Peyer's patch (tissue), 4 donors: Measurements from ENCODE around the gene VPS8.

Experiments
- CTCF ChIP-seq, 6 experiments: fragments of 450-650 bp in 4 of 6; fragments of 200-600 bp in 2 of 6; sonication (generic) in 1 of 6; IDR thresholded peaks; one replicate each; pipeline ENCODE4 v1.5.1; 2017 to 2019; ENCODE audit warnings: antibody characterized with exemption in 6 of 6, mild to moderate bottlenecking in 3 of 6, moderate library complexity in 1 of 6
- POLR2A ChIP-seq, 2 donors: fragments of 450-650 bp; IDR thresholded peaks; one replicate each; pipeline ENCODE4 v1.5.1; 2017; ENCODE audit warnings: antibody characterized with exemption in 2 of 2, mild to moderate bottlenecking in 2 of 2, moderate library complexity in 2 of 2

GRCh38 chr3:185087419-185087818 is 275.5 kb downstream of the VPS8 start:
- TF ChIP-seq CTCF (IDR thresholded peaks at IDR 0.05) (no peak), POLR2A (IDR thresholded peaks at IDR 0.05) (no peak)
